Activated T-helper 9 cell treated with anti-CD3 and anti-CD28 coated beads, Interleukin-2, amount 50 U/mL, for 16 hours (primary cell): ENCODE measurements around the gene ZNF213.
"Not testable (repeated sequence)": the region's sequence is repeated elsewhere in the genome, so short reads cannot be mapped to it uniquely, and the experiment has no call there.

Source experiments
- DNase-seq: peaks from one replicate; pipeline ENCODE4 v3.0.0-alpha.2; 2020; ENCODE audit warnings: low read depth

The ZNF213 gene

DNA sequence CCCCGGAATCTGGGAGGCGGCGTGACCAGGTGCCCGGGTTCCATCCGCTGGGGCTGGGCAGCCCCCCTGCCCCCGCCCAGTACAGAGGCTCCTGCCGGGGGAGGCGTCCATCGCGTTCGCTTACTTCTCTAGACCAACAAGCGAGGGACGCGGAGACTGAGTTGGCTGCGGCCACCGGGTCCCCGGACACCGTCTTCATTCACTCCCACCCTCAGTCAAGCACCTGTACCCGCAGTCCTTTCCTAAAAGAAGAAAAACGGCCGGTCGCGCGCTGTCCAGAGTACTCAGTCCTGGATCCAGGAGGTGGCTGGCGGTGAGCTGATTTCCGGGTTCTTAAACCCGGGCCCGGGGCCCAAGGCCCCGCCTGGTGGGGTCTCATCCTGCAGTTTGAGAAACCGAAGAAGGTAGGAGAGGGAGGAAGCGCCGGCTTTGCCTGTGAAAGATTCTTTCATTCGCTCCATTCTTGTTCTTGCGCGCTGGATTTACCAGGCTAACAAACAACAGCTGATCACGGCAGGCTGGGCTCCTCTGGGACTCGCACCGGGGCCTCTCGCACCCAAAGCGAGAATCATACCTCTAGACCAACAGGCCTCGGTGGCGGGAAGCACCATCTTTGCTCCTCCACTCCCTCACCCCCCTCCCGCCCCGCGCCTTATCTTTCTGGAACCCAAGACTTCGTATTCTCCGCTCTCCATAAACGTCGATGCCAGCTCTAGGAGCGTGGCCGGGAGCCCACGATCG, 35.8 kb downstream of the ZNF213 start:
- DNase-seq = no peak

DNA sequence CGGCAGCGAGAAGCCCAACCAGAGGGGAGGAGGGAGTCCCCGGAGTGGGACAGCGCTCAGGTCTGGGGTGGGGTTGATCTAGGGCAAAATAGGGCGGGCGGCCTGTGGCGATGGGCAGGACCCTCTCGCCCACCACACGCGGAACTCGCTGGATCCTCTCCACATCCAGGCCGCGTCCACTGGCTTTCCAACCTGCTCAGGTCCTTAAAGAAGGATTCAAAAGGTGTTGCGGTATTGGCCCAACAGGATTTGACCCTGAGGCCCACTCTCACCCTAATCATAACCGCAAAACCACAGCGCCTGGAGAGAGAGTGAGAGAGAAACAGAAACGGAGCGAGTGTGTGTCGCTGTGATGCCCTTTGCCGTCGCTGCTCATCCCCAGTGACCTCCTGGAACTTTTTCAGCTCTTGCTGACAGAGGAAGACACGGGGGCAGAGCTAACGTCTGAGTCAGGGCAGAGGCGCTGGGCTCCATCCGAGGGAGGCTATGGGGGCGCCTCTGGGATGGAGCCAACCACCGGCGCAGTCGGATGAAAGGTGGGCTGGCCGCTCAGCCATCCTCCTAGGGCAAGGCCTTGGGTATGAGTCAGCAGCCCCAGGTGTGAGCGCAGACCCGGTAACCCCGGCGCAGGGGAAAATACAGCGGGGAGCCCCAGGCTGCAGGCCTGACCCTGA, 36.5 kb downstream of the ZNF213 start:
- peak; percentile 48 for DNase-seq

DNA sequence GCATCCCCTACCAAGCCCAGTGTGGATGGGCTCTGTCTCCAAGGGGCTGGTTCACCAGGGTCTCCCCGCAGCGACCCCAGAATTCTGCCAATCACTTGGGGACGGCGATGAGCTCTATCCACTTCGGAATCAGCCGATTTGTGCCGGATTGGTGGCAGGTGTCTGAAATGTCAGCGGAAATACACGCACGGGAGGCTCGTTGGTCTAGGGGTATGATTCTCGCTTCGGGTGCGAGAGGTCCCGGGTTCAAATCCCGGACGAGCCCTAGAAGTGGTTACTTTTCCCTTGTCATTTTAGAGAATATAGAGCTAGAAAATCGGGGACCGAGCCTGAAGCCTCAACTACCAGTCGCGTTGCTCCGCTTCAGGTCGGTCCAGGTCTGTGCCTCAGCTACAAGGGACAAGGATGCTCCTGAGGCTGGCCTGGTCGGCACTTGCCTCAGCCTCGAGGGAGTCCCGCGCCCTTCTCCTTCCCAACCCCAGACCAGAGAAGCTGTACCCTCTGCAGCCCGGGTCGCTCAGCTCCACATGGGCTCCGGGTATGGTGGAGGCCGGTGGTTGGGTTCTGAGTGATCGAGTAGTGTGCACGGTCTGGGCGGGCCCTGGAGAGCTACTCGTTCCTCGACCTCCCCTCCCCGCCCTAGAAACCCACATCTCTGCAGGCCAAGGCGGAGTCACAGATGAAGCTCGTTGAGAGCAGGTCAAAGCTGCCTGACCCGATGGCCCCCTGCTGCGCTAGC, 37.2 kb downstream of the ZNF213 start:
- no peak for DNase-seq

DNA sequence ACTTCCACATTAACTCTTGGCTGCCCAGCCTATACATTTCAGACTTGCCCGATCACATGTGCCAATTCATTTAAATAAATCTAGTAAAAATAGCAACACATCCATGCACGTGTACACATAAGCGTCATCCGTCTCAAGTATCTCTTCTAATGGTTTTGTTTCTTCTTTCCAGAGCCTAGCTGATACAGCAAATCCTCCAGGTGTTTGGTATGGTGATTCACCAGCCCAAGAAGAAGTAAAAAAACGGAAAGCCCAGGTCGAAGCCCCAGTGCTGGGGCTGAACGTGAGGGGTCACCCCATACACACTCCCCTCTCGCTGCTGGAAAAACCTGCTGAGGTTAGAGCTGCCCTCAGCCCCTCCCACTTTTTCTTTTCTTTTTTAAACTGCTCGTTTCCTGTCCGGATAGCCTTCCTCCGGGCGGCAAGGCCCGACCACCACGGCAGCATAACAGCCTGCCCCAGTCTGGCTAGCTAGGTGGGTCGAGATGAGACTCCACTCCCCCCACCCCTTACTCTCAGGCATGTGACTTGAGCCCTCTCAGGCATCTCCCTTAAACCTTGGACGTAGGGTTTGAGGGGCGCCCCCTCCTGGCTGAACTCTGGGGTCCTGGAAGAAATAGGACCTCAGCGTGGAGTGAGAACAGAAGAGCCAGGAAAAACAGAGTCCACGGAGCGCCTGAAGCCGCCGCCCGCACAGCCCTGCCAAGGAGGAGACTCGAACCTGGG, 39.2 kb downstream of the ZNF213 start:
- no peak for DNase-seq

DNA sequence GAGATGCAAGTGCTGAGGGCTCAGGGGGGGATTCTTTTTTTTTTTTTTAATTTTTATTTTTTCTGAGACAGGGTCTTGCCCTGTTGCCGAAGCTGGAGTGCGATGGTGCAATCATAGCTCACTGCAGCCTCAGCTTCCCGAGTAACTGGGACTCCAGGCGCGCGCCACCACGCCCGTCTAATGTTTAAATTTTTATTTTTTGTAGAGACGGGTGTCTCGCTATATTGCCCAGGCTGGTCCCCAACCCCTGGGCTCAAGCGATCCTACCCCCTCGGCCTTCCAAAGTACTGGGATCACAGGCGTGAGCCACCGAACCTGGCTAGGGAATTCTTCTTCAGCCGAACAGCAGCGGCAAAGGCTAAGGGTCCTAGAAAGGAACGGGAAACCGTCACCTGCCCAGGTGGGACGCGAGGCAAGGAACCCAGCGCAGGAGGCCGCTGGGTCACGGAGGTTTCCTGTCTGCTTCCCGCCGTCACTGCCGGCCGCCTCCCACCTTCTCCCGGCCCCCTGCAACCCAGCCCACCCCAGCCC, 39.9 kb downstream of the ZNF213 start:
- DNase-seq = no peak

DNA sequence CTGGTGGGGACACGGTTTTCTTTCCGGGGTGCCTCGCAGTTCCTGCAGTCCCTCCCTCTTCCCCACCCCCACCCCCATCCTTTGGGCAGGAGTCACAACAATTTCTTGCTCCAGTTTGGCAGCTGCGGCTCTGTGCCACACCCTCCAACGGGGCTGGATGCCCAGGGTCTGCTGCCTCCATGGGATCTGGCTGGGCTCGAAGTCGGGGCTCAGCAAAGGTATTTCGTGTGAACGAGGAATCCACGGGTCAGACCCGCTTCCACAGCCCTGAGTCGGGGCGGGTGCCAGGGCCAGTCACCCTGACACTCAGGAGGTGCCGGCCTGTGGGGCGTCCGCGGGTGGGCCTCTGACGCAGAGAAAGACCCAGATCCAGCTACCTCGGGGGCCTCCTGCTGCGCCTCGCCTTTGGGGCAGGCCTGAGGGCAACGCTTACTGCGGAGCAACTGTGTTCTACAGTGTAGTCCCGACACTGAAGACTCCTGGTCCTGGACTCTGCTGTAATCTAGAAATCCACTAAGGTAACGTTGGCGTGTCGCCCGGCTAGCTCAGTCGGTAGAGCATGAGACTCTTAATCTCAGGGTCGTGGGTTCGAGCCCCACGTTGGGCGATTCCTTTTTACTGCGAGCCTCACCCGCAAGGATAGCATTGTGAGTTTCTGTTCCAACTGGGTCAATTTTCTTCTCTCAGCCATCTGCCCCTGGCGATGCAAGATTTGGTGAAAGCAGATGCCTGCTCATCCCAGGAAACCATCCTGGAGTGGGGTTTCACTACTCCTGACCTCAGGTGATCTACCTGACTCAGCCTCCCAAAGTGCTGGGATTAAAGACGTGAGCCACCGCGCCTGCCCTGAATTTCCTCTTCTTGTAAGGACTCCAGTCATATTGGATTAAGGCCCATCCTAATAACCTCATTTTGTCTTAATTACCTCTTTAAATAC, 40.6 kb downstream of the ZNF213 start:
- DNase-seq = no peak

DNA sequence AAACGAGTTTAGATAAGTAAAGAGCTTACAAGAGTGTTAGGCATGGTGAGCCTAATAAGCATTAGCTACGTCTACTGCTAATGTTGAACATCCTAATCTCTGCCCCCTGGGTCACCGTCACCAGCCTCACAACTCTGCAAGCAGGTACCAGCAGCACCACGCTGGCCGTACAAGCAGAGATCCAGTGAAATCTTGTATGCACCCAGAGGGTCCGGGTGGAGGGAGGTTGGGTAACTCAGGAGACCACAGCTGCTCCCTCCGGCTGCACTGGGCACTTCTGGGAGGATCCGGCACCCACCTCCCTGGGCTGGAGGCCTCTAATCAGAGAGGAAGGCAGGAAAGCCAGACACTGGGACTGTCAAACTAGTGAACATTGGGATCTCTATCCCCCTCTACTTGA, 44.8 kb downstream of the ZNF213 start:
- no peak for DNase-seq

DNA sequence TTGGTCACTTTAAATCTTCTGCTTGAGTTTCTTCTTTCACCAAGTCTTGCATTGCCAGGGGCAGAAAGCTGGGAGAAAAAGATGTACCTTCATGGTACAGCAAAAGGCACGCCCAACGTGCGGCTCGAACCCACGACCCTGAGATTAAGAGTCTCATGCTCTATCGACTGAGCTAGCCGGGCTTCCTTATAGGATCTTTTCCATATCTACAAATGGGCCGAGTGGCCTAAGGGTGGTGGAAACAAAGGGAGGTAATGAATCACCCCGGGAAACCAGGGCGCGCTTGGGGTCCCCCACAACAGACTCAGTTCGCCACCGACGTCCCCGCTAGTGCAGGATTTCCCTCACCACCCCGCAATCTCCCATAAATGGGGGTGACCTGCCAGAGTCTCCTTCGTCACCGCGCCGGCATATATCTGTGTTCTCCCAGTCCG, 45.6 kb downstream of the ZNF213 start:
- DNase-seq = no peak

DNA sequence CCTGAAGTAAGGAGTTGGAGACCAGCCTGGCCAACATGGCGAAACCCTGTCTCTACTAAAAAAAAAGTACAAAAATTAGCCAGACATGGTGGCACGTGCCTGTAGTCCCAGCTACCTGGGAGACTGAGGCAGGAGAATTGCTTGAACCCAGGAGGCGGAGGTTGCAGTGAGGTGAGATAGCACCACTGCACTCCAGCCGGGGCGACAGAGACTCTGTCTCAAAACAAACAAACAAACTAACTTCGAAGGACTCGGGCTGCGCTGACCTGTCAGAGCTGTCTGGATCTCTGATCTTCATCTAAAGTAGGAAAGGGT, 47.4 kb downstream of the ZNF213 start:
- not testable (repeated sequence) for DNase-seq

DNA sequence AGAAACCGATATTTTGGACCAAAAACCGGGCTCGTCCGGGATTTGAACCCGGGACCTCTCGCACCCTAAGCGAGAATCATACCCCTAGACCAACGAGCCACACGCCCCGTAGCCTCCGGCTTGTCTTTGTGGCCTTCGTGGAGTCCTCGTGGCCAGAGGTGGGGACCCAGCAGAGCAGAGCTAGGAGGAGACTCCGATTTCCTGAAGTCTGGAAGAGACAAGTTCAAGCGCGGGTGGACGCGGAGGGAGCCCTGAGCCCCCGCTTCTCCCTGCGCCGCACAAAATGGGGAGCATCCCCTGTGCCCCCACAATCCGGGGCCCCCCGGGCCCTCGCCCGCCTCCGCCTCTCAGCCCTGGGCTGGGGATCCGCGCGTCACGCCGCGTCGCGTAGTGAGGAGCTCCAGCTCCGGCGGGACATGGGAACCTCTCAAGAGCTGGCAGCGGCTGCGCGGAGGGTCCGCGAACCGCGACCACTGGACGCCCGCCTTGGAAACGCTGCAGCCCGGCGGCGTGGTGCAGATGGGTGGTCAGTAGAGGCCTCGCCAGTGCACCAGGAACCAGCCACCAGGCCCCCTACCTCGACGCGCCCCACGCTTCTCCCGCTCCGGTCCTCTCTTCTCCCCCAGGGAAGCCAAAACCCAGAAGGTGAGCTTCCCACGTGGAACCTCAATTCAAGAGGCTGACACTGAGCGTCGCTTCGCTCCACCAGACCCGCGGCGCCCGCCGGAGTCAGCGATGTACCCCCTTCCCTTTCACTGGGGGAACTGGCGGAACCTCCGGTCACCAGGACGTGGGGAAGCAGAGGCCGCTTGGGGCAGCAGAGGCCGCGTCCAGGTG, 48.0 kb downstream of the ZNF213 start:
- no peak for DNase-seq

DNA sequence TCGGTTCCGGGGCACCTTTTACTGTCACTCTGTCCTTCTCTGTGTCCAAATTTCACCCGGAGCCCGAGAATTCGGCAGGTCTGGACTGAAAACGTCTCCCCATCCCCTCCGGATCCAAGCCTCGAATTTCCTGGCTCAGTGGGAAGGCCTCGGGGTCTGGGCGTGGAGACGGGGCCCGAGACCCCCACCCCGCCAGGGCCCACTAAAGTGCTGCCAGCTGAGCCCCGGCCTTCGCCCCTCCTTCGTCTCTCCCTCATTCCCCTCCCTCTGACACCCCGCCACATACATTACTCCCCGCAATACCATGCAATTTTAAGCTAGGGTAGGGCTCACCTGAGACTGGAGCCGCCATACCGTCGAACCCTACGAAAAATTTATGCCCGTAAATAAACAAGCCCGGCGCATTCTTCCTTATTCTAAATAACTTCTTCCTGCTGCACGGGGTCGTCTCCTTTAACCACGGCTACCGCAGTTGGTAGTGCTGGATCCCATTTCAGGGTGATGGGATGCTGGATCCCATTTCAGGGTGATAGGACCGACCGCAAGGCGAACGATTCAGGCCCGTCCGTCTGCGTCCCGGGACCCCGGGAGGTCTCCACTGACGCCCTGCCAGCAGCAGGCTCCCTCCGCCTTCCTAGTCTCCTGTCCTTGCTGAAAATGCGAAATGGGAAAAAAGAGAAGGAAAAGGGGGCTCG, 48.8 kb downstream of the ZNF213 start:
- no peak for DNase-seq

DNA sequence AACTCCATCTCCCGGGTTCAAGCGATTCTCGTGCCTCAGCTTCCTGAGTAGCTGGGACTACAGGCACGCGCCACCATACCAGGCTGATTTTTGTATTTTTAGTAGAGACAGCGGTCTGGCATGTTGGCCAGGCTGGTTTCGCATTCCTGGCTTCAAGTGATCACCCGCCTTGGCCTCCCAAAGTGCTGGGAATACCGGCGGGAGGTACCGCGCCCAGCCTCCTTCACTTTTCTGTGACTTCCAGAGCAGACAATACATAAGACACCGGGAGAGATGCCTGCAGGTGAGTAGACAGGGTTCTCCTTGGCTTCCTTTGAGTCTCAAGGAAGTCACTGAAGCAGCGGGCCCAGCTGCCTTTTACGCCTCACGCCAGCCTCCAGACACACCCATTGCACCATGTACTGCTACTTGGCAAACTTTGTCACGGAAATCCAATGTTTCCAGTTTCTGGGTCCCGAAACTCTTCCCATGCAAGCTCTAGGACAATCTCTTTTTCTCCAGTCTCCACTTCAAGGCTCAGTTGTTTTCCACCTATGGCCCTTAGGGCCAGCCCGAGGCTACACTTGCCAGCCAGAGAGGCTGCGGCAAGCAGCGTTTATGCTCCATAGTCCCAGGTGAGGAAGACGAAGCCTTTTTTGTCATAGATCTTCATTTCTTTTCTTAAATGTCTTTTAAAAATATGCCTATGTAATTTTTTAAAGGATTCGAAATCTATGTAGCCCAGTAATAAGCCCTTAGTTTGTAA, 52.3 kb downstream of the ZNF213 start:
- no peak for DNase-seq

DNA sequence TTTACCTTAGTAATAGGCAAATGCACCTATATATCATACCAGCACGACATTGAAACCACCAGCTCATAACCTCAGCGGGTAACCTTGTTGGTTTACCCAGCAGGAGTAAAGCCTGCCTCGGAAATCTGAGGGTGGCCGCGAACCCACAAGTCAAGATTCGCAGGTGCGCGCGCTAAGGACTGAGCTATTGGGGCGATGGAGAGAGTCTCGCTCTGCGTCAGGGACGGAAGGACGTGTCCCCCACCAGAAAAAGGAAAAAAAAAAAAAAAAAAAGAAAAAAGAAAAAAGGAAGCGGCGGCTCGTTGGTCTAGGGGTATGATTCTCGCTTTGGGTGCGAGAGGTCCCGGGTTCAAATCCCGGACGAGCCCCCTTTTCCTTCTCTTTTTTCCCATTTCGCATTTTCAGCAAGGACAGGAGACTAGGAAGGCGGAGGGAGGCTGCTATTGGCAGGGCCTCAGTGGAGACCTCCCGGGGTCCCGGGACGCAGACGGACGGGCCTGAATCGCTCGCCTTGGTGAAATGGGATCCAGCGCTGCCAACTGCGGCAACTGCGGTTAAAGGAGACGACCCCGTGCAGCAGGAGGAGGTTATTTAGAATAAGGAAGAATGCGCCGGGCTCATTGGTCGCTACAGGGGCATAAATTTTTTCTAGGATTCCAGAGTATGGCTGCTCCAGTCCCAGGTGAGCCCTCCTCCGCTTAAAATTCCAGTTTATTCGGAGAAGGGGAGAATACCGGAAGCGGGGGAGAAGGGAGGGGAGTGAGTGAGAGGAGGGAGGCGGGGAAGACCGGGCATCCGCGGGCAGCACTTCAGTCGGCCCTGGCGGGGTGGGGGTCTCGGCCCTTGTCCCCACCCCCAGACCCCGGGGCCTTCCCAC, 53.2 kb downstream of the ZNF213 start, which contains the start of gene OR1F1:
Gene OR1F1, plus strand, starts transcription at position 407 of the 877 bp plus-strand sequence.
- peak; percentile 42 for DNase-seq

DNA sequence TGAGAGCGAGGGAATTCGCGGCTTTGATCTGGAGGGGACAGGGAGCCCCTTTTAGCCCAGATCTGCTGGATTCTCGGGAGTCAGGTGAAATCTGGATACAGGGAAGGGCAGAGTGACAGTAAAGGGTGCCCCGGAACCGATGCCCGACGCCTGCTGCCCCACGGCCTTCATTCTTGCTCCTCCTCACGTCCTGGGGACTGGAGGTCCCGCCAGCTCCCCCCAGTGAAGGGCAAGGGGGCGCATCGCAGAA, 53.8 kb downstream of the ZNF213 start:
- DNase-seq = no peak

DNA sequence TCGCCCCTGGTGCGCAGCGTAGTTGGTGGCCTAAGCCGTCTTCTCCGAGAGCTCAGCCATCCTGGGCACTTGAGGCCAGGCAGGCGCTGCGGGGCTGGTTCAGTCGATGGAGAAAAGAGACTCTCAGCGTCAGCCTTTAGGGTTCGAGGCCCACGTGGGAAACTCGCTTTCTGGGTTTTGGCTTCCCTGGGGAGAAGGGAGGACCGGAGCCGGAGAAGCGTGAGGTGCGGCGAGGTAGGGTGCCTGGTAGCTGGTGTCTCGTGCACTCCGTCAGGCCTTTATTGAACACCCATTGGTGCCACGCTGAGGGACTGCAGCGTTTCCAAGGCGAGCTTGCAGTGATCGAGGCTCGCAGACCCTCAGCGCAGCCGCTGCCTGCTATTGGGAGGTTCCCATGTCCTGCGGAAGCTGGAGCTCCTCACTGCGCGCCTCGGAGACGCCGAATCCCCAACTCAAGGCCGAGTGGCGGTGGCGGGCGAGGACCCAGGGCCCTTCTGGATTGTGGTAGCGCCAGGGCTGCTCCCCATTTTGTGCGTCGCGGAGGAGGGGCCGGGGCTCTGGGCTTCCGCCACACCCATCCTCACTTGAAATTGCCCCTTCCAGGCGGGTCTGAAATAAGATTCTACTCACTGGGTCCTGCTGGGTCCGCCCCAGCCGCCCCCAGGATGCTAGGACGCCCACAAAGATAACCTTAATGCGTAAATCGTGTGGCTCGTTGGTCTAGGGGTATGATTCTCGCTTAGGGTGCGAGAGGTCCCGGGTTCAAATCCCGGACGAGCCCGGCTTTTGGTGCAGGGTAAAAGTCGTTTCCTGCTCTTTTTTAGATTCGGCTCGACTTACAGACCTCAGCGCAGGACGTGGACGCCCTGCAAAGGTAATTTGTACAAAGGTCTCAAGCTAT, 54.3 kb downstream of the ZNF213 start:
- no peak for DNase-seq

DNA sequence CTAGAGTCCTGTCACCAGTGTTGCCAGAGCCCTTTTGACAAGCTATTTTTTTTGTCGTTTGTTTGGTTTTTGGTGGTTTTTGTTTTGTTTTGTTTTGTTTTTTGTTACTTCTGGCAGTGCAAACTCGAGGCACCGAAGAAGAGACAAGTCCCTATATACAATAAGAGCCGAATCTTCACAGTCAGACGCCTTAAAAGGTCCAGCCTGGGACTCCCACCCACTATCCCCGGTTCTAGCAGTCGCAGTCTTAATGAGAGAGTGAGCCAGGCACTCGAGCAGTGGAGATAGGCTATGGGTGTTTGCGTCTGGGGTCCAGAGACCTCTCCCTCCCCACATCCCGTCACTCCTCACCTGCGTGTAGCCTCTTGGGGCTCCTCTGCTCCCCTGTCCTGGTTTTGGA, 55.0 kb downstream of the ZNF213 start:
- DNase-seq = no peak

DNA sequence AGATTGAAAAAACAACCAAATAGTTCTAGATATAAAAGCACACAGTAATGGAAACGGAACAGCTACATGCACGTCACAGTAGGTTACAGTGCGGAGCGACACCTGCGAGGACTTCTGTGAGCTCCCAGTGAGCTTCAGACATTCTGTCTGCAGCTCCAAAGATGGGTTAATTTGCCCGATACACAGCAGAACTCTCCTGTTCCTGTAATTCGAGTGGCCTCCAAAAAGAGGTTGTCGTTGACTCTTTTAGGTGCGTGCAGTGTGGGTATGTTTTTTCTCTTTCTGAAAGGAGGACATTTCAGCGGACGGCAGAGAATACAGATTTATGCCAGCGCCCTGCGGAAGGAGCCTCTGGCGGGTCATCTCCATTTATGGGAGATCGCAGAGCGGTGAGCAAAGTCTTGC, 56.1 kb downstream of the ZNF213 start:
- DNase-seq = no peak
